ENCODE measurements around the gene FLII. TPM values are rescaled to one million over a fixed set of nuclear protein-coding genes. Genes with fewer than 3 reads are reported as not detected.

Gene FLII
- total RNA-seq, 1 experiment from 2014 or later = 309 TPM

DNA sequence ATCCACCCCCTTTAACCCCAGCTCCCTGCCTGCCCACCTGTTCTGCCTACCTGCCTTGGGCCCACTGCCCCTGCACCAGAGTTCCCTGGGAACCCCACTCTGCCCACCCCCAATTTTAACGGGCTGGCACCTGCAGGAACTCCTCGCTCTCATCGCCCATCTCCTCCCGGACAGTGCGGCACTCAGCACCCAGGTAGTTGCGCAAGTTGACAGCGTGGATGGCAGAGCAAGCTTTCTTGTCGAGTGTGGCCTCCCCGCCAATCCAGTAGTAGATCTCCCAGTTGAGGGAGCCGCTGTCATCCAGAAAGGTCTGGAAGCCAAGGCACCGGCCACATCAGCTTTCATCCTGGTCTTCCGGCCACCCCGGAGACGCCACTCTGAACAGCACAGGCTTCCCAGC is 7.8 kb downstream of the FLII start (continued):
- TF ChIP-seq E2F1 (CRISPR knock-in tag; IDR thresholded peaks at IDR 0.05) = no peak

DNA sequence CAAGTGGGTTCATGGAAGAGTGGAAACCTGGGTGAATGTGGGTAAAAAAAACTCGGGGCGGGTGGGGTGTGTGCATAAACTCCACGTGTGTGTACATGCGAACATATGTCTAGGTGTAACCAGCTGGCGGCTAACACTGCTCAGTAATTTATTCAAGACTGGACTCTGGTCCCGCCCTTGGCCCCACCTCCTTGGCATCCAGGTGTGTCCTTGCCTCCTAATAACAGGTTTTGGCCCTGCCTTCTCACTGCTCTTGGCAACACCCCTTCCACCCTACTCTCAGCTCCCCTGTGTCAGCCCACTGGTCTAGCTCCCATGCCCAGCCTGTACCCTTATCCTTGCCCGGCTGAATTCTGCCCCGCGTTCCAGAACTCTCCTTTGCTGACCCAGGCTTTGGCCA is 8.3 kb downstream of the FLII start:
- DNase-seq (ENCODE audit: low spot score) (no peak), ATAC-seq (peak; percentile 4; the same call in 1 of the 2 replicates)
- CTCF ChIA-PET = interaction anchor here (0.6 to 0.9 kb wide), 2 partner anchors 33 to 71 kb away, joined by 3 read pairs; no protein-coding TSS in a partner anchor
- no peak overlapping the region for H3K4me3 Mint-ChIP-seq
- TF ChIP-seq IRF1 (CRISPR knock-in tag; IDR thresholded peaks at IDR 0.05) = no peak
- TF ChIP-seq ZNF281 (CRISPR knock-in tag; IDR thresholded peaks at IDR 0.05) = no peak
- no peak for TF ChIP-seq ESRRA (CRISPR knock-in tag; IDR thresholded peaks at IDR 0.05; ENCODE audit: borderline replicate concordance)
- TF ChIP-seq KAT7 (CRISPR knock-in tag; IDR thresholded peaks at IDR 0.05; ENCODE audit: borderline replicate concordance) = no peak
- TF ChIP-seq STAT6 (CRISPR knock-in tag; conservative IDR thresholded peaks at IDR 0.05; ENCODE audit: low read depth) = no peak
- no peak for TF ChIP-seq OVOL2 (CRISPR knock-in tag; IDR thresholded peaks at IDR 0.05; ENCODE audit: borderline replicate concordance)
- TF ChIP-seq MYBL2 (CRISPR knock-in tag; IDR thresholded peaks at IDR 0.05) = no peak
- TF ChIP-seq FOXJ3 (CRISPR knock-in tag; IDR thresholded peaks at IDR 0.05; ENCODE audit: borderline replicate concordance) = no peak
- no peak for TF ChIP-seq MXD4 (CRISPR knock-in tag; IDR thresholded peaks at IDR 0.05; ENCODE audit: borderline replicate concordance)
- TF ChIP-seq, protein P1, sequence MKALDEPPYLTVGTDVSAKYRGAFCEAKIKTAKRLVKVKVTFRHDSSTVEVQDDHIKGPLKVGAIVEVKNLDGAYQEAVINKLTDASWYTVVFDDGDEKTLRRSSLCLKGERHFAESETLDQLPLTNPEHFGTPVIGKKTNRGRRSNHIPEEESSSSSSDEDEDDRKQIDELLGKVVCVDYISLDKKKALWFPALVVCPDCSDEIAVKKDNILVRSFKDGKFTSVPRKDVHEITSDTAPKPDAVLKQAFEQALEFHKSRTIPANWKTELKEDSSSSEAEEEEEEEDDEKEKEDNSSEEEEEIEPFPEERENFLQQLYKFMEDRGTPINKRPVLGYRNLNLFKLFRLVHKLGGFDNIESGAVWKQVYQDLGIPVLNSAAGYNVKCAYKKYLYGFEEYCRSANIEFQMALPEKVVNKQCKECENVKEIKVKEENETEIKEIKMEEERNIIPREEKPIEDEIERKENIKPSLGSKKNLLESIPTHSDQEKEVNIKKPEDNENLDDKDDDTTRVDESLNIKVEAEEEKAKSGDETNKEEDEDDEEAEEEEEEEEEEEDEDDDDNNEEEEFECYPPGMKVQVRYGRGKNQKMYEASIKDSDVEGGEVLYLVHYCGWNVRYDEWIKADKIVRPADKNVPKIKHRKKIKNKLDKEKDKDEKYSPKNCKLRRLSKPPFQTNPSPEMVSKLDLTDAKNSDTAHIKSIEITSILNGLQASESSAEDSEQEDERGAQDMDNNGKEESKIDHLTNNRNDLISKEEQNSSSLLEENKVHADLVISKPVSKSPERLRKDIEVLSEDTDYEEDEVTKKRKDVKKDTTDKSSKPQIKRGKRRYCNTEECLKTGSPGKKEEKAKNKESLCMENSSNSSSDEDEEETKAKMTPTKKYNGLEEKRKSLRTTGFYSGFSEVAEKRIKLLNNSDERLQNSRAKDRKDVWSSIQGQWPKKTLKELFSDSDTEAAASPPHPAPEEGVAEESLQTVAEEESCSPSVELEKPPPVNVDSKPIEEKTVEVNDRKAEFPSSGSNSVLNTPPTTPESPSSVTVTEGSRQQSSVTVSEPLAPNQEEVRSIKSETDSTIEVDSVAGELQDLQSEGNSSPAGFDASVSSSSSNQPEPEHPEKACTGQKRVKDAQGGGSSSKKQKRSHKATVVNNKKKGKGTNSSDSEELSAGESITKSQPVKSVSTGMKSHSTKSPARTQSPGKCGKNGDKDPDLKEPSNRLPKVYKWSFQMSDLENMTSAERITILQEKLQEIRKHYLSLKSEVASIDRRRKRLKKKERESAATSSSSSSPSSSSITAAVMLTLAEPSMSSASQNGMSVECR (CRISPR knock-in tag; IDR thresholded peaks at IDR 0.05; ENCODE audit: borderline replicate concordance) = no peak
- TF ChIP-seq EMX1 (CRISPR knock-in tag; IDR thresholded peaks at IDR 0.05) = no peak
- TF ChIP-seq, protein P2, sequence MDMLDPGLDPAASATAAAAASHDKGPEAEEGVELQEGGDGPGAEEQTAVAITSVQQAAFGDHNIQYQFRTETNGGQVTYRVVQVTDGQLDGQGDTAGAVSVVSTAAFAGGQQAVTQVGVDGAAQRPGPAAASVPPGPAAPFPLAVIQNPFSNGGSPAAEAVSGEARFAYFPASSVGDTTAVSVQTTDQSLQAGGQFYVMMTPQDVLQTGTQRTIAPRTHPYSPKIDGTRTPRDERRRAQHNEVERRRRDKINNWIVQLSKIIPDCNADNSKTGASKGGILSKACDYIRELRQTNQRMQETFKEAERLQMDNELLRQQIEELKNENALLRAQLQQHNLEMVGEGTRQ (CRISPR knock-in tag; IDR thresholded peaks at IDR 0.05) = no peak
- no peak for TF ChIP-seq ATF1 (CRISPR knock-in tag; IDR thresholded peaks at IDR 0.05)
- TF ChIP-seq ATF3 (CRISPR knock-in tag; conservative IDR thresholded peaks at IDR 0.05) = no peak
- TF ChIP-seq ZNF396 (CRISPR knock-in tag; IDR thresholded peaks at IDR 0.05; ENCODE audit: borderline replicate concordance) = no peak
- peaks cover 59% of the 10 kb centered on the region for H3K36me3 Mint-ChIP-seq
- H3K9me3 Mint-ChIP-seq = no peaks in the 10 kb centered on the region
- peaks cover 24% of the 10 kb centered on the region for H3K4me1 Mint-ChIP-seq
- POLR2A ChIA-PET = no interaction called here
- H3K27me3 Mint-ChIP-seq (ENCODE audit: low read depth) = no peaks in the 10 kb centered on the region
- H3K27ac Mint-ChIP-seq = peak overlapping the region; percentile 44; the same call in 1 of the 2 replicates

Measured in WTC11 (cell line).